ENCODE measurements around the gene TRAPPC14. TPM values are rescaled to one million over a fixed set of nuclear protein-coding genes. Genes with fewer than 3 reads are reported as not detected.

The TRAPPC14 gene
- total and polyA plus RNA-seq, 2 of the 13 experiments (the other 11 are each of a cell fraction or from before 2014, with no cell fraction given) = 4.7 to 9.6 TPM

GRCh38 chr7:100119072-100119969 lies 39.2 kb downstream of the TRAPPC14 start, which contains the start of the genes CNPY4 and TAF6 (continued):
- no peak for TF ChIP-seq AHDC1 (CRISPR knock-in tag; IDR thresholded peaks at IDR 0.05; ENCODE audit: borderline replicate concordance)
- TF ChIP-seq MTA3 (CRISPR knock-in tag; IDR thresholded peaks at IDR 0.05) = no peak
- TF ChIP-seq ZNF770 (CRISPR knock-in tag; IDR thresholded peaks at IDR 0.05) = no peak
- TF ChIP-seq SETDB1 (CRISPR knock-in tag; IDR thresholded peaks at IDR 0.05; ENCODE audit: borderline replicate concordance) = no peak
- TF ChIP-seq BCL3 (CRISPR knock-in tag; IDR thresholded peaks at IDR 0.05) = peak; percentile 57; the same call in 1 of the 2 replicates
- no peak for TF ChIP-seq ZNF460 (CRISPR knock-in tag; IDR thresholded peaks at IDR 0.05; ENCODE audit: borderline replicate concordance)
- no peak for TF ChIP-seq DDIT3 (CRISPR knock-in tag; IDR thresholded peaks at IDR 0.05)
- peak; percentile 25; the same call in 1 of the 2 replicates for TF ChIP-seq ZNF446 (CRISPR knock-in tag; IDR thresholded peaks at IDR 0.05)
- TF ChIP-seq E2F1 (CRISPR knock-in tag; IDR thresholded peaks at IDR 0.05) = peak; percentile 89
- TF ChIP-seq PRMT3 (CRISPR knock-in tag; IDR thresholded peaks at IDR 0.05; ENCODE audit: borderline replicate concordance, low read depth) = no peak
- TF ChIP-seq TSC22D2 (CRISPR knock-in tag; IDR thresholded peaks at IDR 0.05; ENCODE audit: borderline replicate concordance) = peak; percentile 38; the same call in 1 of the 2 replicates
- no peak for TF ChIP-seq RORA (CRISPR knock-in tag; IDR thresholded peaks at IDR 0.05)
- no peak for TF ChIP-seq TCF7L2 (IDR thresholded peaks at IDR 0.05; ENCODE audit: low read depth, low read length)
- no peak; the same call in 1 of the 2 replicates for TF ChIP-seq ZNF557 (CRISPR knock-in tag; IDR thresholded peaks at IDR 0.05)
- no peak for TF ChIP-seq ELF1 (CRISPR knock-in tag; IDR thresholded peaks at IDR 0.05)
- no peak for TF ChIP-seq SMAD9 (CRISPR knock-in tag; IDR thresholded peaks at IDR 0.05)

Measured in HepG2 (cell line).